HepG2 (cell line): ENCODE data around the gene ABCB6. TPM values are rescaled to one million over a fixed set of nuclear protein-coding genes. Genes with fewer than 3 reads are reported as not detected.

ENCODE experiments used
- ATAC-seq: fragments of 200-7000 bp; cut with Tn5 transposase; 3 replicates; pipeline ENCODE4 v1.9.1; 2020; ENCODE audit warnings: mild to moderate bottlenecking, moderate library complexity
- BruUV-seq: library from RNA; stranded (reverse); fragments of 400-500 nt; replicated peaks from 2 replicates; lab custom pipeline; 2021; lab: Mats Ljungman, UMichigan
- CTCF ChIA-PET: fragments of 300-600 bp; formaldehyde crosslinking; extraction: SDS; loops from one replicate; lab custom pipeline; 2021; ENCODE audit warnings: low total read pairs, inconsistent platforms, low intra/inter-chr PET ratio; lab: Yijun Ruan, JAX
- POLR2A ChIA-PET: fragments of 350-600 bp; sonication (Branson Sonifier 250); formaldehyde crosslinking; loops from one replicate; lab custom pipeline; 2020; ENCODE audit warnings: antibody characterized with exemption, inconsistent platforms; lab: Yijun Ruan, JAX
- DNase-seq: peaks from one replicate; pipeline ENCODE4 v3.0.0-alpha.2; 2015; ENCODE audit warnings: low spot score
- FAIRE-seq: peaks from 3 replicates; lab custom pipeline; 2011; peaks lifted over from hg19 to GRCh38; lab: Jason Lieb, UNC
- H2AFZ ChIP-seq: one replicate; pipeline ENCODE4 v1.6.1; 2011; ENCODE audit warnings: low read length, inconsistent platforms
- H3K27ac ChIP-seq: fragments of 300-600 bp; 3 replicates; pipeline ENCODE4 v1.8.0; 2011; ENCODE audit warnings: mixed run types, mild to moderate bottlenecking, mixed read lengths, low read length, inconsistent platforms; ENCODE audit not compliant: insufficient read depth; ENCODE audit errors: extremely low read length
- H3K27me3 ChIP-seq, 2 experiments: fragments of 200-600 bp in 1 of 2; 2 replicates in 1 of 2; 3 replicates in 1 of 2; pipeline versions ENCODE4 v1.6.0 to v1.8.0; 2011; ENCODE audit warnings: low read length in 2 of 2, mild to moderate bottlenecking in 2 of 2, moderate library complexity in 2 of 2, inconsistent platforms in 1 of 2; ENCODE audit not compliant: insufficient read depth in 2 of 2, control insufficient read depth in 1 of 2
- H3K36me3 ChIP-seq, 2 experiments: fragments of 200-600 bp in 1 of 2; replicated peaks in 1 of 2; 2 replicates in 1 of 2; 3 replicates in 1 of 2; pipeline versions ENCODE4 v1.5.1 to v1.8.0; 2011; ENCODE audit warnings: low read length in 2 of 2, inconsistent platforms in 1 of 2; ENCODE audit not compliant: insufficient read depth in 2 of 2, control insufficient read depth in 1 of 2
- H3K4me1 ChIP-seq: 2 replicates; pipeline ENCODE4 v1.5.1; 2012; ENCODE audit warnings: low read length, inconsistent platforms; ENCODE audit not compliant: insufficient read depth
- H3K4me2 ChIP-seq: 2 replicates; pipeline ENCODE4 v1.6.0; 2011; ENCODE audit warnings: low read depth, low read length, inconsistent platforms
- H3K4me3 ChIP-seq, 3 experiments: fragments of 200-600 bp in 1 of 3; sonication (generic), shearing (Covaris generic) in 1 of 3; replicated peaks in 1 of 3; 2 replicates each; pipeline ENCODE4 v1.5.1; 2011 to 2016; ENCODE audit warnings: low read length in 3 of 3, inconsistent platforms in 2 of 3, low read depth in 2 of 3, mild to moderate bottlenecking in 2 of 3, control low read depth in 1 of 3, mixed read lengths in 1 of 3; ENCODE audit not compliant: insufficient read depth in 1 of 3
- H3K79me2 ChIP-seq: one replicate; pipeline ENCODE4 v1.6.1; 2011; ENCODE audit warnings: low read length, inconsistent platforms; ENCODE audit not compliant: insufficient read depth
- H3K9ac ChIP-seq: 2 replicates; pipeline ENCODE4 v1.6.0; 2011; ENCODE audit warnings: mild to moderate bottlenecking, low read depth, low read length, inconsistent platforms; ENCODE audit not compliant: insufficient read depth
- H3K9me3 ChIP-seq: 2 replicates; pipeline ENCODE4 v1.5.1; 2012; ENCODE audit warnings: mild to moderate bottlenecking, low read length
- H4K20me1 ChIP-seq: 2 replicates; pipeline ENCODE4 v1.6.0; 2011; ENCODE audit warnings: inconsistent platforms, mild to moderate bottlenecking, low read length, moderate library complexity; ENCODE audit not compliant: insufficient read depth
- AGO1 ChIP-seq: fragments of 200-400 bp; formaldehyde crosslinking; IDR thresholded peaks from 2 replicates; pipeline ENCODE4 v1.6.1; 2017; ENCODE audit warnings: mild to moderate bottlenecking, low read depth, low read length, moderate library complexity; ENCODE audit not compliant: poor library complexity, severe bottlenecking
- BCL6 ChIP-seq: IDR thresholded peaks from 2 replicates; pipeline ENCODE4 v1.6.1; 2016; ENCODE audit warnings: missing genetic modification reagents, missing compliant biosample characterization
- CEBPG ChIP-seq: IDR thresholded peaks from 2 replicates; pipeline ENCODE4 v1.6.1; 2016
- HES4 ChIP-seq: sonication (generic); formaldehyde crosslinking; IDR thresholded peaks from 2 replicates; pipeline ENCODE4 v1.9.0; 2021; ENCODE audit warnings: mild to moderate bottlenecking, missing genetic modification reagents, borderline replicate concordance
- HNF1B ChIP-seq: sonication (generic); formaldehyde crosslinking; IDR thresholded peaks from 2 replicates; pipeline ENCODE4 v1.5.1; 2020; ENCODE audit warnings: mild to moderate bottlenecking, moderate library complexity, missing genetic modification reagents
- LBX2 ChIP-seq: sonication (generic); formaldehyde crosslinking; IDR thresholded peaks from 2 replicates; pipeline ENCODE4 v1.5.0; 2020; ENCODE audit warnings: missing genetic modification reagents, mild to moderate bottlenecking, borderline replicate concordance
- POLR2G ChIP-seq: fragments of 200-400 bp; formaldehyde crosslinking; IDR thresholded peaks from 2 replicates; pipeline ENCODE4 v1.6.1; 2018; ENCODE audit warnings: mild to moderate bottlenecking, low read depth, low read length, moderate library complexity
- SMC3 ChIP-seq: IDR thresholded peaks from 2 replicates; pipeline ENCODE4 v1.6.1; 2011; ENCODE audit warnings: low read length, improper control_type of control experiment
- STAG1 ChIP-seq: sonication (generic); formaldehyde crosslinking; IDR thresholded peaks from 2 replicates; pipeline ENCODE4 v1.4.0; 2020; ENCODE audit warnings: missing genetic modification reagents
- TAF1 ChIP-seq: sonication (generic); formaldehyde crosslinking; IDR thresholded peaks from 2 replicates; pipeline ENCODE4 v1.4.0; 2020; ENCODE audit warnings: missing genetic modification reagents
- XRCC5 ChIP-seq: fragments of 200-400 bp; formaldehyde crosslinking; optimal IDR thresholded peaks from 2 replicates; pipeline ENCODE3; 2017; ENCODE audit warnings: mild to moderate bottlenecking, low read length
- ZFY ChIP-seq: sonication (generic); formaldehyde crosslinking; IDR thresholded peaks from 2 replicates; pipeline ENCODE4 v1.4.0; 2020; ENCODE audit warnings: missing genetic modification reagents
- ZNF235 ChIP-seq: sonication (generic); formaldehyde crosslinking; IDR thresholded peaks from 2 replicates; pipeline ENCODE4 v1.8.1; 2023; ENCODE audit warnings: mild to moderate bottlenecking, missing genetic modification reagents, borderline replicate concordance
- ZNF24 ChIP-seq: fragments of 450-650 bp; IDR thresholded peaks from 2 replicates; pipeline ENCODE4 v1.6.1; 2017; ENCODE audit warnings: antibody characterized with exemption, mild to moderate bottlenecking
- ZNF274 ChIP-seq: sonication (generic); formaldehyde crosslinking; IDR thresholded peaks from 2 replicates; pipeline ENCODE4 v1.5.1; 2020; ENCODE audit warnings: mild to moderate bottlenecking, missing genetic modification reagents
- ZNF317 ChIP-seq: sonication (generic); formaldehyde crosslinking; IDR thresholded peaks from 2 replicates; pipeline ENCODE4 v1.5.0; 2020; ENCODE audit warnings: mild to moderate bottlenecking, missing genetic modification reagents
- ZNF362 ChIP-seq: sonication (generic); formaldehyde crosslinking; IDR thresholded peaks from 2 replicates; pipeline ENCODE4 v1.4.0; 2020; ENCODE audit warnings: missing genetic modification reagents, mild to moderate bottlenecking, borderline replicate concordance
- ZNF598 ChIP-seq: sonication (generic); formaldehyde crosslinking; IDR thresholded peaks from 2 replicates; pipeline ENCODE4 v1.5.1; 2020; ENCODE audit warnings: mild to moderate bottlenecking, missing genetic modification reagents, borderline replicate concordance
- WGBS: methylation state at CpG from one replicate; pipeline ENCODE4 v1.1.6; 2017; ENCODE audit warnings: low lambda C conversion rate; 5-methylcytosine and 5-hydroxymethylcytosine counted together
- in situ Hi-C: cut with HindIII; loops from 2 replicates; pipeline ENCODE4 v1.10.0; 2017; ENCODE audit warnings: low pct_unique_long_range_greater_than_20kb; ENCODE audit not compliant: extremely low pct_ligation_motif_present
- intact Hi-C: fragments of 100-400 bp; cut with micrococcal nuclease; formaldehyde crosslinking; loops from one replicate; pipeline ENCODE4 v1.10.0; 2022; ENCODE audit not compliant: unreplicated experiment
- polyA plus RNA-seq, 8 experiments: library from polyadenylated mRNA; depleted of rRNA in 3 of 8; stranded (reverse) in 7 of 8; unstranded in 1 of 8; fragments of >200 nt; fragmentation: Illumina TruSeq in 4 of 8; extraction: Trizol in 4 of 8; gene quantifications; 2 replicates each; pipeline versions ENCODE4 v1.2.1 to v1.2.3, GENCODE V29; 2011 to 2016; ENCODE audit warnings: low read depth in 4 of 8, missing spikeins in 1 of 8, mixed read lengths in 1 of 8; ENCODE audit not compliant: insufficient read depth in 1 of 8
- total RNA-seq, 5 experiments: library from RNA; depleted of rRNA; stranded (reverse); fragments of >200 nt; fragmentation: Illumina TruSeq; extraction: Trizol; gene quantifications; 2 replicates each; pipeline ENCODE4 v1.2.3, GENCODE V29; 2016; ENCODE audit warnings: low read depth in 1 of 5

ABCB6 gene
- total and polyA plus RNA-seq, 2 of the 13 experiments (the other 11 are each of a cell fraction or from before 2014, with no cell fraction given): 91.1 to 137 TPM

GRCh38 chr2:219171231-219171651, 47.5 kb downstream of the ABCB6 start:
- H4K20me1 ChIP-seq: no peaks in the 10 kb centered on the region
- H3K27ac ChIP-seq: no peak overlapping the region
- no peak overlapping the region for H3K4me2 ChIP-seq
- peak; percentile 83 for FAIRE-seq
- peaks cover 33% of the 10 kb centered on the region for H3K4me1 ChIP-seq
- no peak overlapping the region for H2AFZ ChIP-seq
- peak; percentile 54 for ATAC-seq
- ChIA-PET CTCF (interaction anchor here (1.3 to 2.4 kb wide), 5 partner anchors 11 to 127 kb away, joined by 5 to 17 read pairs (median 11); partner anchors contain the start of gene NHEJ1), POLR2A (interaction anchor here (0.8 to 10.4 kb wide), 7 partner anchors 11 to 216 kb away, joined by 3 to 227 read pairs (median 6); partner anchors contain the start of genes ANKZF1, ATG9A, DNPEP and GLB1L)
- BruUV-seq: no TSS peak
- H3K9ac ChIP-seq: no peak overlapping the region
- peaks cover 0 to 2% of the 10 kb centered on the region in 2 experiments; a peak in 1 of 5 replicates for H3K27me3 ChIP-seq
- no peak overlapping the region for H3K4me3 ChIP-seq
- H3K36me3 ChIP-seq: peaks cover 7 to 23% of the 10 kb centered on the region in 2 experiments
- peaks cover 8% of the 10 kb centered on the region for H3K79me2 ChIP-seq
- no peaks in the 10 kb centered on the region for H3K9me3 ChIP-seq
- DNase-seq: peak; percentile 62
- WGBS: 67% methylated on average over 6 of the region's 6 CpGs
- intact Hi-C loops (loop anchor here (1.0 kb wide), 2 partner anchors 40 to 127 kb away; no protein-coding TSS in a partner anchor), in situ Hi-C loops (loop anchor here (5.0 kb wide), 2 partner anchors 36 to 126 kb away; partner anchors contain the start of gene ZFAND2B)
- TF ChIP-seq XRCC5 (peak; percentile 76), HES4 (CRISPR knock-in tag) (0 out of 2 replicates have a peak, but pooled peaks have one; percentile 70), HNF1B (CRISPR knock-in tag) (0 out of 2 replicates have a peak, but pooled peaks have one; percentile 42), LBX2 (0 out of 2 replicates have a peak, but pooled peaks have one; percentile 8), SMC3 (peak; percentile 65), ZNF274 (0 out of 2 replicates have a peak, but pooled peaks have one; percentile 24), ZNF235 (CRISPR knock-in tag) (no peak), AGO1 (no peak), ZNF24 (no peak), BCL6 (CRISPR knock-in tag) (no peak), ZFY (CRISPR knock-in tag) (peak; percentile 19; the same call in 1 of the 2 replicates), TAF1 (no peak), POLR2G (peak; percentile 26; the same call in 1 of the 2 replicates), STAG1 (CRISPR knock-in tag) (peak; percentile 66), ZNF362 (CRISPR knock-in tag) (0 out of 2 replicates have a peak, but pooled peaks have one; percentile 33), ZNF598 (peak; percentile 36; the same call in 1 of the 2 replicates), CEBPG (CRISPR knock-in tag) (no peak), ZNF317 (CRISPR knock-in tag) (no peak)
